ENCODE measurements around the gene RPEL1.

DNA sequence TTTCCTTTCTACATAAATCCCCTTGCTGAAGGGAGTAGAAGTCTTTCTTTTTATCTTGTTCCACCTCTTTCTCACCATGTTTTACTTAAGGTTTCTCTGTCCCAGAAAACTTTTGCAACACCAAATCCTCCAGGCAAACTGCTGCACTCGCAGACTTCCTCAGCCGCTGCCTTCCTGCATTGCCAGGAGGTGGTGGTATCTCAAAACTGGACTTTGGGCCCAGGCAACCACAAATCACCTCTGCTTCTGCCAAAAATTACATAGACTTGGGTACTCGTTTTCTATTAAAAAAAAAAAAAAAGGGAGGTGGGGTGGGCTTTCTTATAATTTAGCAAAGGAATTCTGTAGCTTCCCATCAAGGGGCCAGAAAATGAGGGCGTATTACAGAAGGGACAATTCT, 45.9 kb downstream of the RPEL1 start:
- TF ChIP-seq, protein P1, sequence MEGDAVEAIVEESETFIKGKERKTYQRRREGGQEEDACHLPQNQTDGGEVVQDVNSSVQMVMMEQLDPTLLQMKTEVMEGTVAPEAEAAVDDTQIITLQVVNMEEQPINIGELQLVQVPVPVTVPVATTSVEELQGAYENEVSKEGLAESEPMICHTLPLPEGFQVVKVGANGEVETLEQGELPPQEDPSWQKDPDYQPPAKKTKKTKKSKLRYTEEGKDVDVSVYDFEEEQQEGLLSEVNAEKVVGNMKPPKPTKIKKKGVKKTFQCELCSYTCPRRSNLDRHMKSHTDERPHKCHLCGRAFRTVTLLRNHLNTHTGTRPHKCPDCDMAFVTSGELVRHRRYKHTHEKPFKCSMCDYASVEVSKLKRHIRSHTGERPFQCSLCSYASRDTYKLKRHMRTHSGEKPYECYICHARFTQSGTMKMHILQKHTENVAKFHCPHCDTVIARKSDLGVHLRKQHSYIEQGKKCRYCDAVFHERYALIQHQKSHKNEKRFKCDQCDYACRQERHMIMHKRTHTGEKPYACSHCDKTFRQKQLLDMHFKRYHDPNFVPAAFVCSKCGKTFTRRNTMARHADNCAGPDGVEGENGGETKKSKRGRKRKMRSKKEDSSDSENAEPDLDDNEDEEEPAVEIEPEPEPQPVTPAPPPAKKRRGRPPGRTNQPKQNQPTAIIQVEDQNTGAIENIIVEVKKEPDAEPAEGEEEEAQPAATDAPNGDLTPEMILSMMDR (IDR thresholded peaks at IDR 0.05): no peak
- TF ChIP-seq POLR2A (IDR thresholded peaks at IDR 0.05): no peak
